AG08396 (cell line): ENCODE results near the gene PRR14L.
A peak's percentile ranks its signal among the peaks of the same experiment; 100 is the strongest.
"Not testable (repeated sequence)": the region's sequence is repeated elsewhere in the genome, so short reads cannot be mapped to it uniquely, and the experiment has no call there.

Source experiments
- DNase-seq: peaks from one replicate; pipeline ENCODE4 v3.0.0; 2012; ENCODE audit warnings: low spot score, mixed read lengths

Gene PRR14L

GRCh38 chr22:31740314-31740713 lies 9.6 kb downstream of the PRR14L start:
- DNase-seq: not testable (repeated sequence)

GRCh38 chr22:31739795-31740201 lies 10.1 kb downstream of the PRR14L start:
- no peak for DNase-seq

- DNase-seq: no peak
These were observed 11.4 kb downstream of the PRR14L start for GRCh38 chr22:31738566-31738965.

- no peak for DNase-seq
These were observed 12.0 kb downstream of the PRR14L start for GRCh38 chr22:31737932-31738331.

- DNase-seq: no peak
These were observed 13.5 kb downstream of the PRR14L start for GRCh38 chr22:31736458-31736857.

GRCh38 chr22:31734512-31734911 lies 15.4 kb downstream of the PRR14L start:
- peak; percentile 52 for DNase-seq

- no peak for DNase-seq
These were observed 16.3 kb downstream of the PRR14L start for GRCh38 chr22:31733580-31734079.

GRCh38 chr22:31732089-31732829 lies 17.7 kb downstream of the PRR14L start:
- DNase-seq: no peak

GRCh38 chr22:31730344-31730711 lies 19.6 kb downstream of the PRR14L start:
- no peak for DNase-seq

- no peak for DNase-seq
These were observed 21.1 kb downstream of the PRR14L start for GRCh38 chr22:31728857-31729256.

GRCh38 chr22:31726692-31727091 lies 23.2 kb downstream of the PRR14L start:
- DNase-seq: no peak

- DNase-seq: no peak
These were observed 26.2 kb downstream of the PRR14L start for GRCh38 chr22:31723723-31724122.

- DNase-seq: no peak
These were observed 30.0 kb downstream of the PRR14L start for GRCh38 chr22:31719850-31720471.

- DNase-seq: no peak
These were observed 34.7 kb downstream of the PRR14L start for GRCh38 chr22:31715147-31715778.

- not testable (repeated sequence) for DNase-seq
These were observed 38.7 kb downstream of the PRR14L start for GRCh38 chr22:31711226-31711625.

- no peak for DNase-seq
These were observed 42.4 kb downstream of the PRR14L start for GRCh38 chr22:31707519-31707918.

GRCh38 chr22:31695423-31695822 lies 54.5 kb downstream of the PRR14L start:
- DNase-seq: no peak

- not testable (repeated sequence) for DNase-seq
These were observed 55.9 kb downstream of the PRR14L start for GRCh38 chr22:31694046-31694445.

- no peak for DNase-seq
These were observed 57.6 kb downstream of the PRR14L start for GRCh38 chr22:31692186-31692886.

GRCh38 chr22:31691408-31691807 lies 58.5 kb downstream of the PRR14L start:
- DNase-seq: no peak

GRCh38 chr22:31683181-31684105 lies 66.5 kb downstream of the PRR14L start:
- no peak for DNase-seq
